HEK293 (cell line): ENCODE results near the gene ZNF330.
A peak's percentile ranks its signal among the peaks of the same experiment; 100 is the strongest.

Source experiments
- KLF16 ChIP-seq: fragments of 450-650 bp; formaldehyde crosslinking; IDR thresholded peaks from 2 replicates; pipeline ENCODE4 v1.5.1; 2017; ENCODE audit warnings: missing biosample characterization, missing genetic modification characterization
- MEIS1 ChIP-seq: sonication (generic); formaldehyde crosslinking; IDR thresholded peaks from 2 replicates; pipeline ENCODE4 v1.8.1; 2022; ENCODE audit warnings: missing genetic modification reagents, mild to moderate bottlenecking, borderline replicate concordance
- PRDM6 ChIP-seq: fragments of 450-650 bp; formaldehyde crosslinking; IDR thresholded peaks from 2 replicates; pipeline ENCODE4 v1.5.1; 2017; ENCODE audit warnings: missing biosample characterization, missing genetic modification characterization
- SP3 ChIP-seq: fragments of 450-650 bp; formaldehyde crosslinking; IDR thresholded peaks from 2 replicates; pipeline ENCODE4 v1.5.1; 2016; ENCODE audit warnings: missing biosample characterization, missing genetic modification characterization
- ZBTB44 ChIP-seq: fragments of 450-650 bp; IDR thresholded peaks from 2 replicates; pipeline ENCODE4 v1.5.1; 2018; ENCODE audit warnings: missing biosample characterization, mild to moderate bottlenecking, missing genetic modification characterization
- ZFP69B ChIP-seq: fragments of 450-650 bp; formaldehyde crosslinking; IDR thresholded peaks from 2 replicates; pipeline ENCODE4 v1.5.1; 2016; ENCODE audit warnings: missing biosample characterization, missing genetic modification characterization
- ZNF121 ChIP-seq: fragments of 450-650 bp; formaldehyde crosslinking; IDR thresholded peaks from 2 replicates; pipeline ENCODE4 v1.5.1; 2016; ENCODE audit warnings: missing biosample characterization, missing genetic modification characterization
- ZNF433 ChIP-seq: fragments of 450-650 bp; formaldehyde crosslinking; IDR thresholded peaks from 2 replicates; pipeline ENCODE4 v1.5.1; 2016; ENCODE audit warnings: missing biosample characterization, missing genetic modification characterization, low read depth
- ZNF670 ChIP-seq: fragments of 450-650 bp; formaldehyde crosslinking; IDR thresholded peaks from 2 replicates; pipeline ENCODE4 v1.5.1; 2016; ENCODE audit warnings: missing biosample characterization, missing genetic modification characterization, low read depth
- TF ChIP-seq, protein P1 (sequence below): fragments of 450-650 bp; formaldehyde crosslinking; IDR thresholded peaks from 2 replicates; pipeline ENCODE4 v1.5.1; 2017; ENCODE audit warnings: missing biosample characterization, missing genetic modification characterization
- TF ChIP-seq, protein P2 (sequence below): fragments of 450-650 bp; formaldehyde crosslinking; IDR thresholded peaks from 2 replicates; pipeline ENCODE4 v1.5.1; 2016; ENCODE audit warnings: missing biosample characterization, missing genetic modification characterization
- TF ChIP-seq, protein P3 (sequence below): fragments of 450-650 bp; formaldehyde crosslinking; IDR thresholded peaks from 2 replicates; pipeline ENCODE4 v1.5.1; 2016; ENCODE audit warnings: missing biosample characterization, missing genetic modification characterization
- TF ChIP-seq, protein P4 (sequence below): fragments of 450-650 bp; formaldehyde crosslinking; IDR thresholded peaks from 2 replicates; pipeline ENCODE4 v1.5.1; 2016; ENCODE audit warnings: missing biosample characterization, missing genetic modification characterization

DNA sequence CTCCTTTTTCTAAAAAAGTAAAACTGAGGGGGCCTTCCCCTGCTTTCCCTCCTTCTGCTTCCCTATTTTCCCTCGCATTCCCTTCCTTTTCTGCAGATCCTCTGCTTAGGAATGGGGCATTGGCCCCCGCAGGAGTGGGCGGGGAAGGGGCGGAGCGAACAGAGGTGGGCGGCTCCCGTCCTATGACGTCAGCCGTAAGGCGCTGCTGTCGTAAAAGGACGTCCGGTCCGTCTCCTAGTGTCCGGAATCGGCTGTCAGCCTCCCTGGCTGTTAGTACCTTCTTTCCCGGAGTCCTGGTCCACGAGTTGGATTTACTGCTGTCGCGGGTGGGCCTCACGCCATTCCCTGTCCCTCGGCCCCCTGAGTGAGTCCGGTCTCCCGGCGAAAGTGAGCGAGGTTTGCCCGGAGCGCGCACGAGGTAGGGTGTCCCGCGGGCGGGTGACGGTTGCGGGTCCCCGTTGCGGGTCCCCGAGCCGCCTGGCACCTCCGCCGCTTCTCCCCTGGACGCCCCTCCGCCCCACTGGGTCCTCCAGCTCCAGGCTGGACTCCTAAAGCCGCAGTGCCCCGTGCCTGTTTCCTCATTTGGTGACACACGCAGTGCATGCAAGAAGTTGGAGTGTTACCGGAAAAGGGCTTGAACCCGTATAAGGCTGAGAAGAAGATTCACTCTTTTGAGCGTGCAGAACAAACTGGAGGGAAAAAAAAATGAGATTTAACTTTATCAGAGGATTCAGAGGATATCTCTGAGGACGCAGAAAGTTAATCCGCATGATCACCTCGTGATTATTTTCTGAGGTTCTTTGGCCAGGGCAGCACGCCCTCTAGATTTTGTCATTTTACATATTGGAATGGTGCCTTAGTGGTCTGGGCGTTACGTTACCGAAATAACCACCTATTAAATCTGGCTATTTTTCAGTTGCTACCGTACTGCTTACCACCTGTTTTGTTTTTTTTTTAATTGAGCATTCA, at the start of gene ZNF330:
- TF ChIP-seq KLF16 (tag by site-specific recombination) (peak; percentile 83; the same call in 1 of the 2 replicates), ZNF433 (tag by site-specific recombination) (no peak), PRDM6 (tag by site-specific recombination) (no peak), ZBTB44 (tag by site-specific recombination) (no peak), ZNF670 (tag by site-specific recombination) (no peak), ZFP69B (no peak; the same call in 1 of the 2 replicates), MEIS1 (CRISPR knock-in tag) (no peak), SP3 (tag by site-specific recombination) (peak; percentile 93), ZNF121 (no peak)
- TF ChIP-seq, protein P1, sequence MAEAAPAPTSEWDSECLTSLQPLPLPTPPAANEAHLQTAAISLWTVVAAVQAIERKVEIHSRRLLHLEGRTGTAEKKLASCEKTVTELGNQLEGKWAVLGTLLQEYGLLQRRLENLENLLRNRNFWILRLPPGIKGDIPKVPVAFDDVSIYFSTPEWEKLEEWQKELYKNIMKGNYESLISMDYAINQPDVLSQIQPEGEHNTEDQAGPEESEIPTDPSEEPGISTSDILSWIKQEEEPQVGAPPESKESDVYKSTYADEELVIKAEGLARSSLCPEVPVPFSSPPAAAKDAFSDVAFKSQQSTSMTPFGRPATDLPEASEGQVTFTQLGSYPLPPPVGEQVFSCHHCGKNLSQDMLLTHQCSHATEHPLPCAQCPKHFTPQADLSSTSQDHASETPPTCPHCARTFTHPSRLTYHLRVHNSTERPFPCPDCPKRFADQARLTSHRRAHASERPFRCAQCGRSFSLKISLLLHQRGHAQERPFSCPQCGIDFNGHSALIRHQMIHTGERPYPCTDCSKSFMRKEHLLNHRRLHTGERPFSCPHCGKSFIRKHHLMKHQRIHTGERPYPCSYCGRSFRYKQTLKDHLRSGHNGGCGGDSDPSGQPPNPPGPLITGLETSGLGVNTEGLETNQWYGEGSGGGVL (tag by site-specific recombination), result no peak
- TF ChIP-seq, protein P2, sequence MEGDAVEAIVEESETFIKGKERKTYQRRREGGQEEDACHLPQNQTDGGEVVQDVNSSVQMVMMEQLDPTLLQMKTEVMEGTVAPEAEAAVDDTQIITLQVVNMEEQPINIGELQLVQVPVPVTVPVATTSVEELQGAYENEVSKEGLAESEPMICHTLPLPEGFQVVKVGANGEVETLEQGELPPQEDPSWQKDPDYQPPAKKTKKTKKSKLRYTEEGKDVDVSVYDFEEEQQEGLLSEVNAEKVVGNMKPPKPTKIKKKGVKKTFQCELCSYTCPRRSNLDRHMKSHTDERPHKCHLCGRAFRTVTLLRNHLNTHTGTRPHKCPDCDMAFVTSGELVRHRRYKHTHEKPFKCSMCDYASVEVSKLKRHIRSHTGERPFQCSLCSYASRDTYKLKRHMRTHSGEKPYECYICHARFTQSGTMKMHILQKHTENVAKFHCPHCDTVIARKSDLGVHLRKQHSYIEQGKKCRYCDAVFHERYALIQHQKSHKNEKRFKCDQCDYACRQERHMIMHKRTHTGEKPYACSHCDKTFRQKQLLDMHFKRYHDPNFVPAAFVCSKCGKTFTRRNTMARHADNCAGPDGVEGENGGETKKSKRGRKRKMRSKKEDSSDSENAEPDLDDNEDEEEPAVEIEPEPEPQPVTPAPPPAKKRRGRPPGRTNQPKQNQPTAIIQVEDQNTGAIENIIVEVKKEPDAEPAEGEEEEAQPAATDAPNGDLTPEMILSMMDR (tag by site-specific recombination), result no peak
- TF ChIP-seq, protein P3, sequence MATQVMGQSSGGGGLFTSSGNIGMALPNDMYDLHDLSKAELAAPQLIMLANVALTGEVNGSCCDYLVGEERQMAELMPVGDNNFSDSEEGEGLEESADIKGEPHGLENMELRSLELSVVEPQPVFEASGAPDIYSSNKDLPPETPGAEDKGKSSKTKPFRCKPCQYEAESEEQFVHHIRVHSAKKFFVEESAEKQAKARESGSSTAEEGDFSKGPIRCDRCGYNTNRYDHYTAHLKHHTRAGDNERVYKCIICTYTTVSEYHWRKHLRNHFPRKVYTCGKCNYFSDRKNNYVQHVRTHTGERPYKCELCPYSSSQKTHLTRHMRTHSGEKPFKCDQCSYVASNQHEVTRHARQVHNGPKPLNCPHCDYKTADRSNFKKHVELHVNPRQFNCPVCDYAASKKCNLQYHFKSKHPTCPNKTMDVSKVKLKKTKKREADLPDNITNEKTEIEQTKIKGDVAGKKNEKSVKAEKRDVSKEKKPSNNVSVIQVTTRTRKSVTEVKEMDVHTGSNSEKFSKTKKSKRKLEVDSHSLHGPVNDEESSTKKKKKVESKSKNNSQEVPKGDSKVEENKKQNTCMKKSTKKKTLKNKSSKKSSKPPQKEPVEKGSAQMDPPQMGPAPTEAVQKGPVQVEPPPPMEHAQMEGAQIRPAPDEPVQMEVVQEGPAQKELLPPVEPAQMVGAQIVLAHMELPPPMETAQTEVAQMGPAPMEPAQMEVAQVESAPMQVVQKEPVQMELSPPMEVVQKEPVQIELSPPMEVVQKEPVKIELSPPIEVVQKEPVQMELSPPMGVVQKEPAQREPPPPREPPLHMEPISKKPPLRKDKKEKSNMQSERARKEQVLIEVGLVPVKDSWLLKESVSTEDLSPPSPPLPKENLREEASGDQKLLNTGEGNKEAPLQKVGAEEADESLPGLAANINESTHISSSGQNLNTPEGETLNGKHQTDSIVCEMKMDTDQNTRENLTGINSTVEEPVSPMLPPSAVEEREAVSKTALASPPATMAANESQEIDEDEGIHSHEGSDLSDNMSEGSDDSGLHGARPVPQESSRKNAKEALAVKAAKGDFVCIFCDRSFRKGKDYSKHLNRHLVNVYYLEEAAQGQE, result no peak
- TF ChIP-seq, protein P4, sequence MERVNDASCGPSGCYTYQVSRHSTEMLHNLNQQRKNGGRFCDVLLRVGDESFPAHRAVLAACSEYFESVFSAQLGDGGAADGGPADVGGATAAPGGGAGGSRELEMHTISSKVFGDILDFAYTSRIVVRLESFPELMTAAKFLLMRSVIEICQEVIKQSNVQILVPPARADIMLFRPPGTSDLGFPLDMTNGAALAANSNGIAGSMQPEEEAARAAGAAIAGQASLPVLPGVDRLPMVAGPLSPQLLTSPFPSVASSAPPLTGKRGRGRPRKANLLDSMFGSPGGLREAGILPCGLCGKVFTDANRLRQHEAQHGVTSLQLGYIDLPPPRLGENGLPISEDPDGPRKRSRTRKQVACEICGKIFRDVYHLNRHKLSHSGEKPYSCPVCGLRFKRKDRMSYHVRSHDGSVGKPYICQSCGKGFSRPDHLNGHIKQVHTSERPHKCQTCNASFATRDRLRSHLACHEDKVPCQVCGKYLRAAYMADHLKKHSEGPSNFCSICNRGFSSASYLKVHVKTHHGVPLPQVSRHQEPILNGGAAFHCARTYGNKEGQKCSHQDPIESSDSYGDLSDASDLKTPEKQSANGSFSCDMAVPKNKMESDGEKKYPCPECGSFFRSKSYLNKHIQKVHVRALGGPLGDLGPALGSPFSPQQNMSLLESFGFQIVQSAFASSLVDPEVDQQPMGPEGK (tag by site-specific recombination), result peak; percentile 72; the same call in 1 of the 2 replicates
